Mesenchymal stem cell (in vitro differentiated cells and primary cell): ENCODE measurements around the gene METAP1.

Source experiments
- DNase-seq: peaks from one replicate; pipeline ENCODE4 v3.0.0-alpha.2; 2013
- H2AFZ ChIP-seq: one replicate; pipeline ENCODE4 v1.6.1; 2013; ENCODE audit warnings: low read depth, mild to moderate bottlenecking, control low read depth, inconsistent platforms, low read length, moderate library complexity
- H2AK5ac ChIP-seq: 2 replicates; pipeline ENCODE4 v1.6.1; 2013; ENCODE audit warnings: low read length, moderate library complexity, mild to moderate bottlenecking, inconsistent platforms; ENCODE audit not compliant: severe bottlenecking
- H2BK120ac ChIP-seq: one replicate; pipeline ENCODE4 v1.6.1; 2013; ENCODE audit warnings: low read depth, mild to moderate bottlenecking, inconsistent platforms, low read length, moderate library complexity
- H2BK12ac ChIP-seq, 2 experiments: one replicate each; pipeline ENCODE4 v1.6.1; 2013; ENCODE audit warnings: inconsistent platforms in 2 of 2, low read length in 2 of 2, mild to moderate bottlenecking in 2 of 2, moderate library complexity in 2 of 2, control low read depth in 1 of 2
- H2BK15ac ChIP-seq: one replicate; pipeline ENCODE4 v1.6.1; 2013; ENCODE audit warnings: mild to moderate bottlenecking, low read depth, inconsistent platforms; ENCODE audit not compliant: poor library complexity, severe bottlenecking
- H2BK5ac ChIP-seq: 2 replicates; pipeline ENCODE4 v1.6.1; 2013; ENCODE audit warnings: low read depth, mild to moderate bottlenecking, low read length, control low read depth, inconsistent platforms; ENCODE audit not compliant: poor library complexity, severe bottlenecking
- H3K14ac ChIP-seq, 2 experiments: one replicate each; pipeline ENCODE4 v1.6.1; 2013; ENCODE audit warnings: inconsistent platforms in 2 of 2, low read length in 2 of 2, control low read depth in 1 of 2, mild to moderate bottlenecking in 1 of 2, moderate library complexity in 1 of 2
- H3K18ac ChIP-seq, 2 experiments: one replicate each; pipeline ENCODE4 v1.6.1; 2013; ENCODE audit warnings: inconsistent platforms in 2 of 2, low read length in 2 of 2, control low read depth in 1 of 2, low read depth in 1 of 2, mild to moderate bottlenecking in 1 of 2
- H3K23ac ChIP-seq, 2 experiments: one replicate each; pipeline ENCODE4 v1.6.1; 2013; ENCODE audit warnings: inconsistent platforms in 2 of 2, low read length in 2 of 2, mild to moderate bottlenecking in 2 of 2, moderate library complexity in 2 of 2, control low read depth in 1 of 2
- H3K27ac ChIP-seq: 2 replicates; pipeline ENCODE4 v1.5.1; 2013; ENCODE audit warnings: mild to moderate bottlenecking, moderate library complexity, low read length, control low read depth, inconsistent platforms; ENCODE audit not compliant: poor library complexity, severe bottlenecking
- H3K27me3 ChIP-seq, 2 experiments: 2 replicates each; pipeline versions ENCODE4 v1.6.1 to v1.7.0; 2013; ENCODE audit warnings: low read length in 2 of 2, mild to moderate bottlenecking in 2 of 2, moderate library complexity in 2 of 2, control low read depth in 1 of 2, inconsistent platforms in 1 of 2; ENCODE audit not compliant: control insufficient read depth in 1 of 2, insufficient read depth in 1 of 2
- H3K36me3 ChIP-seq, 2 experiments: 2 replicates each; pipeline versions ENCODE4 v1.6.1 to v1.7.0; 2013; ENCODE audit warnings: low read length in 2 of 2, control low read depth in 1 of 2, inconsistent platforms in 1 of 2, low read depth in 1 of 2, mild to moderate bottlenecking in 1 of 2; ENCODE audit not compliant: insufficient read depth in 2 of 2, control insufficient read depth in 1 of 2
- H3K4ac ChIP-seq, 2 experiments: one replicate each; pipeline ENCODE4 v1.6.1; 2013; ENCODE audit warnings: inconsistent platforms in 2 of 2, low read length in 2 of 2, mild to moderate bottlenecking in 2 of 2, moderate library complexity in 2 of 2, control low read depth in 1 of 2, low read depth in 1 of 2
- H3K4me1 ChIP-seq: 2 replicates; pipeline ENCODE4 v1.6.1; 2013; ENCODE audit warnings: low read depth, low read length, control low read depth; ENCODE audit not compliant: control insufficient read depth, insufficient read depth
- H3K4me2 ChIP-seq: 2 replicates; pipeline ENCODE4 v1.6.1; 2013; ENCODE audit warnings: low read length, mild to moderate bottlenecking, inconsistent platforms; ENCODE audit not compliant: poor library complexity, severe bottlenecking
- H3K4me3 ChIP-seq, 2 experiments: 2 replicates each; pipeline versions ENCODE4 v1.5.1 to v1.7.0; 2013; ENCODE audit warnings: low read length in 2 of 2, mild to moderate bottlenecking in 2 of 2, control low read depth in 1 of 2, low read depth in 1 of 2; ENCODE audit not compliant: insufficient read depth in 1 of 2
- H3K79me1 ChIP-seq: replicated peaks from 2 replicates; pipeline ENCODE4 v1.6.1; 2013; ENCODE audit warnings: mild to moderate bottlenecking, control low read depth, low read length, inconsistent platforms; ENCODE audit not compliant: poor library complexity, severe bottlenecking
- H3K9ac ChIP-seq: 2 replicates; pipeline ENCODE4 v1.7.0; 2013; ENCODE audit warnings: mild to moderate bottlenecking, low read length, moderate library complexity
- H3K9me3 ChIP-seq: 2 replicates; pipeline ENCODE4 v1.7.0; 2013; ENCODE audit warnings: mild to moderate bottlenecking, low read length; ENCODE audit not compliant: control insufficient read depth
- H4K8ac ChIP-seq: one replicate; pipeline ENCODE4 v1.6.1; 2013; ENCODE audit warnings: inconsistent platforms, mild to moderate bottlenecking, low read length, moderate library complexity
- H4K91ac ChIP-seq: one replicate; pipeline ENCODE4 v1.6.1; 2013; ENCODE audit warnings: mild to moderate bottlenecking, low read length, inconsistent platforms
- WGBS: methylation state at CpG from one replicate; pipeline ENCODE4 v1.1.7; 2013; ENCODE audit warnings: mixed read lengths; 5-methylcytosine and 5-hydroxymethylcytosine counted together

Gene METAP1

GRCh38 chr4:98963538-98964433 lies 31.7 kb upstream of the METAP1 start:
- Histone ChIP-seq H3K4me3 (peak overlapping the region in 1 of 2 experiments; percentile 53), H2BK120ac (no peak overlapping the region), H2AK5ac (no peak overlapping the region), H3K27me3 (no peaks in the 10 kb centered on the region), H3K27ac (no peak overlapping the region), H3K36me3 (no peaks in the 10 kb centered on the region), H2BK15ac (no peak overlapping the region), H4K91ac (no peak overlapping the region), H3K23ac (peak overlapping the region in 1 of 2 experiments; percentile 1), H3K4ac (no peak overlapping the region), H3K4me1 (no peaks in the 10 kb centered on the region), H3K79me1 (no peaks in the 10 kb centered on the region), H2BK5ac (no peak overlapping the region), H2AFZ (no peak overlapping the region), H3K9me3 (no peaks in the 10 kb centered on the region), H4K8ac (no peak overlapping the region), H2BK12ac (no peak overlapping the region), H3K14ac (no peak overlapping the region), H3K9ac (peak overlapping the region; percentile 80), H3K18ac (peak overlapping the region in 1 of 2 experiments; percentile 28), H3K4me2 (no peak overlapping the region)
- DNase-seq = no peak
- WGBS = 67% methylated on average over 5 of the region's 5 CpGs

- Histone ChIP-seq H2BK5ac (no peak overlapping the region), H3K27ac (no peak overlapping the region), H3K23ac (no peak overlapping the region)
These were observed 28.6 kb upstream of the METAP1 start for GRCh38 chr4:98966926-98967325.

GRCh38 chr4:98967786-98968329 lies 27.7 kb upstream of the METAP1 start:
- Histone ChIP-seq H3K9ac (no peak overlapping the region), H3K4ac (no peak overlapping the region), H2BK120ac (no peak overlapping the region), H3K4me3 (no peak overlapping the region), H3K23ac (no peak overlapping the region), H3K36me3 (no peaks in the 10 kb centered on the region), H2BK12ac (no peak overlapping the region), H3K4me1 (no peaks in the 10 kb centered on the region), H3K18ac (no peak overlapping the region), H3K4me2 (no peak overlapping the region), H2AK5ac (no peak overlapping the region), H3K14ac (no peak overlapping the region), H2BK15ac (no peak overlapping the region), H2BK5ac (no peak overlapping the region), H3K9me3 (no peaks in the 10 kb centered on the region), H4K8ac (no peak overlapping the region), H4K91ac (no peak overlapping the region), H3K27me3 (no peaks in the 10 kb centered on the region), H3K27ac (no peak overlapping the region), H3K79me1 (no peaks in the 10 kb centered on the region), H2AFZ (no peak overlapping the region)
- WGBS = 95% methylated on average over 3 of the region's 3 CpGs
- DNase-seq = no peak

More at GRCh38 chr4:98966926-98967325, 28.6 kb upstream of the METAP1 start:
- WGBS = 100% methylated on average over 3 of the region's 3 CpGs
- Histone ChIP-seq H2BK120ac (no peak overlapping the region), H3K9me3 (no peaks in the 10 kb centered on the region), H4K8ac (no peak overlapping the region), H3K27me3 (no peaks in the 10 kb centered on the region), H3K4ac (no peak overlapping the region), H3K36me3 (no peaks in the 10 kb centered on the region), H4K91ac (no peak overlapping the region), H2BK15ac (no peak overlapping the region), H2AK5ac (no peak overlapping the region), H3K9ac (no peak overlapping the region), H3K14ac (no peak overlapping the region), H2AFZ (no peak overlapping the region), H3K79me1 (no peaks in the 10 kb centered on the region), H3K4me1 (no peaks in the 10 kb centered on the region), H3K4me3 (no peak overlapping the region), H3K4me2 (no peak overlapping the region), H2BK12ac (no peak overlapping the region), H3K18ac (no peak overlapping the region)
- no peak for DNase-seq

GRCh38 chr4:98969878-98970785 lies 25.4 kb upstream of the METAP1 start:
- H3K23ac ChIP-seq = no peak overlapping the region
- DNase-seq = no peak
- H3K9ac ChIP-seq = no peak overlapping the region
- no peak overlapping the region for H2AFZ ChIP-seq
- H3K4me3 ChIP-seq = no peak overlapping the region
- H2BK120ac ChIP-seq = no peak overlapping the region
- no peaks in the 10 kb centered on the region for H3K27me3 ChIP-seq
- H4K91ac ChIP-seq = no peak overlapping the region
- no peak overlapping the region for H2AK5ac ChIP-seq
- H2BK15ac ChIP-seq = no peak overlapping the region
- H3K9me3 ChIP-seq = no peaks in the 10 kb centered on the region
- no peak overlapping the region for H4K8ac ChIP-seq
- no peaks in the 10 kb centered on the region for H3K79me1 ChIP-seq
- no peak overlapping the region for H3K27ac ChIP-seq
- H2BK5ac ChIP-seq = no peak overlapping the region
- H3K4me2 ChIP-seq = no peak overlapping the region
- no peak overlapping the region for H3K14ac ChIP-seq
- no peak overlapping the region for H3K4ac ChIP-seq
- no peaks in the 10 kb centered on the region for H3K4me1 ChIP-seq
- no peak overlapping the region for H3K18ac ChIP-seq
- no peak overlapping the region for H2BK12ac ChIP-seq
- WGBS = 100% methylated on average over 1 of the region's 1 CpG
- H3K36me3 ChIP-seq = no peaks in the 10 kb centered on the region
